BLaER1 treated with 17β-estradiol and CSF1 and Interleukin-3, amounts not matched to agents 10 nM and 100 nM (cell line): Measurements from ENCODE around the gene PYURF.

Experiments
- H3K27ac ChIP-seq, 11 experiments: shearing (Covaris generic); formaldehyde crosslinking; 2 replicates each; pipeline ENCODE4 v1.8.1; 2022
- H3K27me3 ChIP-seq, 11 experiments: shearing (Covaris generic); formaldehyde crosslinking; 2 replicates each; pipeline ENCODE4 v1.8.1; 2022
- H3K36me3 ChIP-seq, 11 experiments: shearing (Covaris generic); formaldehyde crosslinking; 2 replicates each; pipeline ENCODE4 v1.8.1; 2022
- H3K4me1 ChIP-seq, 10 experiments: shearing (Covaris generic); formaldehyde crosslinking; 2 replicates each; pipeline ENCODE4 v1.8.1; 2022
- H3K4me2 ChIP-seq, 11 experiments: shearing (Covaris generic); formaldehyde crosslinking; 2 replicates each; pipeline ENCODE4 v1.8.1; 2022
- H3K4me3 ChIP-seq, 10 experiments: shearing (Covaris generic); formaldehyde crosslinking; 2 replicates each; pipeline ENCODE4 v1.8.1; 2022
- H3K9ac ChIP-seq, 11 experiments: shearing (Covaris generic); formaldehyde crosslinking; 2 replicates each; pipeline ENCODE4 v1.8.1; 2022
- H3K9me3 ChIP-seq, 11 experiments: shearing (Covaris generic); formaldehyde crosslinking; replicated peaks in 1 of 11; 2 replicates each; pipeline ENCODE4 v1.8.1; 2022
- H4K20me1 ChIP-seq, 11 experiments: shearing (Covaris generic); formaldehyde crosslinking; 2 replicates each; pipeline ENCODE4 v1.8.1; 2022
- Cebpa-rat ChIP-seq, 11 experiments: shearing (Covaris generic); IDR thresholded peaks; 2 replicates each; pipeline ENCODE4 v1.8.1; 2022

PYURF gene

DNA sequence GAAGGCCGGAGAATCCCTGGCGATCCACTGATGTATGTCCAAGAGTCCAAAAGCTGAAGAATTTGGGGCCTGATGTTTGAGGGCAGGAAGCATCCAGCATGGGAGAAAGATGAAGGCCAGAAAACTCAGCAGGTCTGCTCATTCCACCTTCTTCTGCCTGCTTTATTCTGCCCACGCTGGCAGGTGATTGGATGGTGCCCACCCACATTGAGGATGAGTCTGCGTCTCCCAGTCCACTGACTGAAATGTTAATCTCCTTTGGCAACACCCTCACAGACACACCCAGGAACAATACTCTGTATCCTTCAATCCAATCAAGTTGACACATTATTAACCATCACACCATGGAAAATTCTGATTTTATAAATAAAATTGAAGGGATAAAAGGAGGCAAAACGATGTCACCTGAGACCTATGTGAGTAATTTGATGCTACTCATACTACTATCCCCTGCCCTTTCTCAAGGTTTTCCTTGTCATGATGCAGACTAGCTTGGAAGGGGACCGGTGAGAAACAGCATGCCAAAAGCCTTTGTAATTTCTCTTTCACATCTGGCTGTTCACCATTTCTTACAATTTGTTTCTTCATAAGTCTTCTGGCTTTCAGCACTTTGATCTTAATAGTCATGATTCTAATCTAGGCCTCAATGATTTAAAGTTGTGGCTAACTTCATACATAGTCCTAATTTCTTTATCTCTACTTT lies 9.7 kb upstream of the PYURF start:
- H3K9ac ChIP-seq = no peak overlapping the region
- H3K27ac ChIP-seq = no peak overlapping the region
- no peaks in the 10 kb centered on the region for H3K27me3 ChIP-seq
- no peaks in the 10 kb centered on the region for H3K9me3 ChIP-seq
- H3K4me2 ChIP-seq = no peak overlapping the region
- H3K36me3 ChIP-seq = no peaks in the 10 kb centered on the region
- H3K4me3 ChIP-seq = no peak overlapping the region
- TF ChIP-seq Cebpa-rat (IDR thresholded peaks at IDR 0.05) = no peak
- no peaks in the 10 kb centered on the region for H4K20me1 ChIP-seq
- no peaks in the 10 kb centered on the region for H3K4me1 ChIP-seq

DNA sequence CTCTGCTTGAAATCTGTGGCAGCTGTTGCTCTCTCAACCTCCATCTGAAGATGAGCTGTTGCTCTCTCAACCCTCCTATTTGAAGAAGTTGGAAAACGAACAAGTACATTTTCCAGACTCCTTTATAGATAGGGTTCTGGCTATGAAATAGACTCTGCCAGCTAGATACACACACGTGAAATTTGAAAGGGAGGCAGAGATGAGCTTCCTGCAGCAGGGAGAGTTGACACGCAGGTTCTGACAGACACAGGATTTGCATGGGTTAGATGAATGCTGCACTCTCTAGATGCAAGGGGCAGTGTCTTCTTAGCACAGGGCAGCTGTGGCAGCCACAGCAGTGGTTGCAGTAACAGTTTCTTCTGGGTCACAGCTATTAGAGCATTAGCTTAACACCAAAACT lies 8.0 kb upstream of the PYURF start:
- TF ChIP-seq Cebpa-rat (IDR thresholded peaks at IDR 0.05) = no peak
- Histone ChIP-seq H3K36me3 (no peaks in the 10 kb centered on the region), H3K4me2 (no peak overlapping the region), H3K4me1 (no peaks in the 10 kb centered on the region), H3K4me3 (no peak overlapping the region), H4K20me1 (no peaks in the 10 kb centered on the region), H3K27me3 (no peaks in the 10 kb centered on the region), H3K27ac (no peak overlapping the region), H3K9ac (no peak overlapping the region), H3K9me3 (no peaks in the 10 kb centered on the region)

DNA sequence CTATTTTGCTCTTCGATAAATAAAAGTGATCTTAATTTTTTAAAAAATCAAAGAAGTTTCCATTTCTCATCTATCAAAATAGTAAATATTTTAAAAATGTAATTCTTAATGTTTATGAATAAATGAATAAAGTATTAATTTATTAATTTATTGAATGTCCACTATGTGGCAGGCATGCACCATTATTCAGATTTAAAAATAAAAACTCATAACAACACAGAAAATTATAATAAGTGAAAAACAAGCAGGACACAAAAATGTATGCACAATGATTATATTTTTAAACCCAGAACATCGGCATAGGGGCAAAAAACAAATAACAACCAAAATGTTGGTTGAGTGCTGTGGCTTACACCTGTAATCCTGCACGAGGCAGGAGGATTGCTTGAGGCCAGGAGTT lies 5.3 kb upstream of the PYURF start:
- Histone ChIP-seq H4K20me1 (no peaks in the 10 kb centered on the region), H3K9ac (no peak overlapping the region), H3K27ac (no peak overlapping the region), H3K4me2 (no peak overlapping the region), H3K4me1 (peaks cover 0 to 13% (median 8%) of the 10 kb centered on the region in 10 experiments; a peak in 17 of 20 replicates), H3K4me3 (no peak overlapping the region), H3K9me3 (no peaks in the 10 kb centered on the region), H3K36me3 (no peaks in the 10 kb centered on the region), H3K27me3 (no peaks in the 10 kb centered on the region)
- no peak for TF ChIP-seq Cebpa-rat (IDR thresholded peaks at IDR 0.05)

DNA sequence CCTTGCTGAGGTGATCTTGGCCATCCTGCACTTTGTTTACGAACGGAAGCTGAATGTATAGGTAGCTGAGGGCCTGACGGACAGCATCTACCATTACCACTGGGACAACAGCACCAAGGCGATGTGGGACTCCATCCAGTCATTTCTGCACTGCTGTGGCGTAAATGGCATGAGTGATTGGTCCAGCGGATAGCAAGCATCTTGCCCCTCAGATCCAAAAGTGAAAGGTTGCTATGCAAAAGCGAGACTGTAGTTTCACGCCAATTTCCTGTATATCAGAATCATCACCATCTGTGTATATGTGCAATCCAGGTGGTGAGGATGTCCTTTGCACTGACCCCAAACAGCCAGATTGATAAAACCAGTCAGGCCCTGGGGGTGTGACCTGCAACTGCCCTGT lies 4.2 kb upstream of the PYURF start:
- no peak for TF ChIP-seq Cebpa-rat (IDR thresholded peaks at IDR 0.05)
- H3K9me3 ChIP-seq = no peaks in the 10 kb centered on the region
- peaks cover 0 to 15% (median 9%) of the 10 kb centered on the region in 10 experiments; a peak in 17 of 20 replicates for H3K4me1 ChIP-seq
- peaks cover 0 to under 1% (median 0%) of the 10 kb centered on the region in 11 experiments; a peak in 1 of 22 replicates for H4K20me1 ChIP-seq
- H3K27ac ChIP-seq = no peak overlapping the region
- H3K27me3 ChIP-seq = no peaks in the 10 kb centered on the region
- H3K9ac ChIP-seq = no peak overlapping the region
- no peak overlapping the region for H3K4me2 ChIP-seq
- H3K36me3 ChIP-seq = no peaks in the 10 kb centered on the region
- H3K4me3 ChIP-seq = no peak overlapping the region

DNA sequence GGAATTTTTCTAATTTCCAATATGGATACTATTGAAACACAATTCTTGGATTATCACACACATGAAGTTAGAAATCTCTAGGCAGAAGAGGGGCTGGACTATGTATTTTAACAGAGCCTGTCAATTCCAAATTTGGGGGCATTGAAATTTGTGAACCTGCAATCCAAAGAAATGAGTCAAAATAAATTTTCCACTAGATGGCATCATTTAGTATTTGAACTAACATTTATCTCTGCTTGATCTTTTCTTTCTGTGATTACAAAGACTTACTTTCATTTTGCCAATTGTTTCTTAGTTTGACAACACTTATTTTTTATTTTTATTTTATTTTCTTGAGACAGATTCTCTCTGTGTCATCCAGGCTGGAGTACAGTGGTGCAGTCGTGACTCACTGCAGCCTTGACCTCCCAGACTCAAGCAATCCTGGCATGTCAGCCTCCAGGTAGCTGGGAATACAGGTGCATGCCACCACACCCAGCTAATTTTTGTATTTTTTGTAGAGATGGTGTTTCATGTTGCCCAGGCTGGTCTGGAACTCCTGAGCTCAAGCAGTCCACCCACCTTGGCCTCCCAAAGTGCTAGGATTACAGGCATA lies 2.7 kb upstream of the PYURF start:
- peaks cover 0 to 16% (median 6%) of the 10 kb centered on the region in 11 experiments; a peak in 10 of 22 replicates for H4K20me1 ChIP-seq
- H3K4me3 ChIP-seq = no peak overlapping the region
- H3K27ac ChIP-seq = no peak overlapping the region
- no peaks in the 10 kb centered on the region for H3K27me3 ChIP-seq
- peaks cover 4 to 7% (median 6%) of the 10 kb centered on the region in 11 experiments for H3K36me3 ChIP-seq
- peaks cover 12 to 26% (median 22%) of the 10 kb centered on the region in 10 experiments for H3K4me1 ChIP-seq
- no peaks in the 10 kb centered on the region for H3K9me3 ChIP-seq
- no peak overlapping the region for H3K4me2 ChIP-seq
- no peak for TF ChIP-seq Cebpa-rat (IDR thresholded peaks at IDR 0.05)
- H3K9ac ChIP-seq = no peak overlapping the region

DNA sequence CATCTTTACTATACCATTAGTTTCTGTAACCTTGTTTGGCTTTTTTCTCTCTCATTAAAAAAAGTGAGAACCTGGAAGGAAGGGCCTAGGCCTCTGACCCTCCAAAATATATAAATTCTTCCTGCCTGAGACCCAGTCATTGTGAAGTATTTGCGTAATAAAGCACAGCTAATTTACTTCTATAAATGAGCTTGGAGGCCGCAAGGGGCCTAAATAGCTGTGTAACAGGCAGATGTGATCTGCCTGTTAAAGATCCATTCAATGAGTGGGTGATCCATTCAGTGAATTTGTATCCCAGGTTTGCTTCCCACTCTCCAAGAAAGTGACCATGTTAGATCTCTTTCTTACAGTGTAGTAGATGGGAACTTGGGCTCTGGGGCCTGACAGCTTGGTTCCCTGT lies 595 bp upstream of the PYURF start:
- H3K9ac ChIP-seq = peak overlapping the region; percentile 88 to 96 (median 91); a peak in 21 of 22 replicates
- H3K27ac ChIP-seq = peak overlapping the region; percentile 77 to 93 (median 90); a peak in 20 of 22 replicates

DNA sequence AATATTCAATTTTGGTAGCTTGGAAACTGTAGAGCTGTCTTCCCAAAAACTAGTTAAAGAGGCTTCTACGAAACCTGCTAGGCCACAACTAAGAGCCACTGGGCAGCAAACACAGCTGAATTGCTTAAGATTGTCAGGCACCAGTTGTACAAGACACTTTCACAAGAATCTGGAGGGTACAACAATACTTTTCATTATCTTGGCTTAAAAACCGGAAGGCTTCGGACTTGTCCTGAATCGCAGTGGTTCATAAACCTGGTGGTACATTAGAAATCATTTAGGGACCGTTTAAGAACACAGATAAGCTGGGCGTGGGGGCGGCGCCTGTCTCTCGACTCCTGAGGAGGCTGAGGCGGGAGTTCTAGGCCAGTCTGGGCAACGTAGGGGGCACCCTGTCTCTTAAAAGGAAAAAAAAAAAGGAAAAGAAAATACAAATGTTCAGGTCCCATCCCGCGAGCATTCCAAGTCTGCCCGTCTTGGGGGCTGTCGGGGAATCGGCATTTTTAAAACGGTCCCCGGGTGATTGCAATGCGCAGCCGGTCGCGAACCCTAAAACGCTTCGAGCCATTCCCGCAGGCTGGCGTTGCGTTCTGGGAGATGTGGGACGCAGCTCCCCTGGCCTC lies 763 bp downstream of the PYURF start:
- Histone ChIP-seq H3K27me3 (no peaks in the 10 kb centered on the region), H3K4me2 (peak overlapping the region; percentile 70 to 91 (median 85)), H3K9ac (peak overlapping the region; percentile 88 to 96 (median 91)), H3K27ac (peak overlapping the region; percentile 77 to 93 (median 90)), H4K20me1 (peaks cover 0 to 24% (median 8%) of the 10 kb centered on the region in 11 experiments; a peak in 10 of 22 replicates), H3K4me1 (peaks cover 15 to 28% (median 23%) of the 10 kb centered on the region in 10 experiments), H3K4me3 (peak overlapping the region; percentile 78 to 98 (median 90)), H3K36me3 (peaks cover 13 to 32% (median 25%) of the 10 kb centered on the region in 11 experiments), H3K9me3 (no peaks in the 10 kb centered on the region)
- no peak for TF ChIP-seq Cebpa-rat (IDR thresholded peaks at IDR 0.05)

More for the DNA sequence above, 595 bp upstream of the PYURF start:
- H3K9me3 ChIP-seq = no peaks in the 10 kb centered on the region
- peaks cover 0 to 24% (median 8%) of the 10 kb centered on the region in 11 experiments; a peak in 10 of 22 replicates for H4K20me1 ChIP-seq
- H3K4me3 ChIP-seq = peak overlapping the region; percentile 78 to 98 (median 90)
- H3K4me1 ChIP-seq = peaks cover 15 to 28% (median 23%) of the 10 kb centered on the region in 10 experiments
- H3K27me3 ChIP-seq = no peaks in the 10 kb centered on the region
- peak overlapping the region; percentile 70 to 91 (median 85) for H3K4me2 ChIP-seq
- no peak for TF ChIP-seq Cebpa-rat (IDR thresholded peaks at IDR 0.05)
- H3K36me3 ChIP-seq = peaks cover 13 to 28% (median 25%) of the 10 kb centered on the region in 11 experiments

DNA sequence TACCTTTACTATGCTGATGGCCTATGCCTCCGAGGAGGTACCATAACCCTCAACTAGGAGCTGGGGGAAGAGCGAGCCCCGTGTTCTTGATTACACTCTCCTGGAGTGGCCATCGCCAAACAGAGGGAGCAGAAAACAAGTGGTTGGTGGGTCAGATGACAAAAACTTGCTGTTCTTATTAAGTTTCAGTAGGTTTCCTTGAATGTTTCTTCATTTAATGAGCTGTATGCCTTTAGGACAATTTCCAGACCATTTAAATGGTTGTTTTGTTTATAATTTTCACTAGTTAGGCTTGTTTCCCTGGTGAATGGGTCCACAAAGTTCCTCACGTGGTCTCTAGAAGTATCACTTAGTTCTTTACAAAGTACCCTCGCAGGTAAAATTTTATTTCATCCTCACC lies 4.7 kb downstream of the PYURF start:
- Histone ChIP-seq H3K4me3 (no peak overlapping the region), H3K27ac (no peak overlapping the region), H4K20me1 (peaks cover 0 to 24% (median 8%) of the 10 kb centered on the region in 11 experiments; a peak in 10 of 22 replicates), H3K36me3 (peaks cover 13 to 32% (median 25%) of the 10 kb centered on the region in 11 experiments), H3K4me2 (no peak overlapping the region), H3K4me1 (peaks cover 12 to 18% (median 15%) of the 10 kb centered on the region in 10 experiments), H3K9me3 (no peaks in the 10 kb centered on the region), H3K9ac (no peak overlapping the region), H3K27me3 (no peaks in the 10 kb centered on the region)
- no peak for TF ChIP-seq Cebpa-rat (IDR thresholded peaks at IDR 0.05)

DNA sequence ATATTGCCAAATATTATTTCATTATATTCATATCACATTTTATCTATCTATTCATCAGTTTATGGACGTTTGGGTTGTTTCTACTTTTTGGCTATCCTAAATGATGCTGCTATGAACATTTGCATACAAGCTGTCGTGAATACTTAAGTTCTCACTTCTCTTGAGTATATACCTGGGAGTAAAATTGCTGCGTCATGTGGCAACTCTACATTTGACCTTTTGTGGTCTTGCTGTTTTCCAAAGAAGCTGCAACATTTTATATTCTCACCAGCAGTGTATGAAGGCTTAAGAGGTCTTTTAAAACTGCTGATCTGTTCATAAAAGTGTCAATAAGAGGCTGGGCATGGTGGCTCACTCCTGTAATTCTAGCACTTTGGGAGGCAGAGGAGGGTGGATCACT lies 5.8 kb downstream of the PYURF start:
- Histone ChIP-seq H3K9me3 (no peaks in the 10 kb centered on the region), H4K20me1 (peaks cover 0 to 24% (median 8%) of the 10 kb centered on the region in 11 experiments; a peak in 10 of 22 replicates), H3K4me3 (no peak overlapping the region), H3K36me3 (peaks cover 13 to 32% (median 25%) of the 10 kb centered on the region in 11 experiments), H3K9ac (no peak overlapping the region), H3K4me2 (no peak overlapping the region), H3K27ac (no peak overlapping the region), H3K4me1 (peaks cover 10 to 17% (median 13%) of the 10 kb centered on the region in 10 experiments; a peak in 19 of 20 replicates), H3K27me3 (no peaks in the 10 kb centered on the region)
- no peak for TF ChIP-seq Cebpa-rat (IDR thresholded peaks at IDR 0.05)
